LNCAP (cell line): ENCODE measurements around the gene C1QL1.
A peak's percentile ranks its signal among the peaks of the same experiment; 100 is the strongest.

ENCODE experiments used
- TF ChIP-seq, protein P1 (sequence below): fragments of 450-650 bp; IDR thresholded peaks from 2 replicates; pipeline ENCODE4 v1.5.1; 2017; ENCODE audit warnings: mild to moderate bottlenecking

The C1QL1 gene

DNA sequence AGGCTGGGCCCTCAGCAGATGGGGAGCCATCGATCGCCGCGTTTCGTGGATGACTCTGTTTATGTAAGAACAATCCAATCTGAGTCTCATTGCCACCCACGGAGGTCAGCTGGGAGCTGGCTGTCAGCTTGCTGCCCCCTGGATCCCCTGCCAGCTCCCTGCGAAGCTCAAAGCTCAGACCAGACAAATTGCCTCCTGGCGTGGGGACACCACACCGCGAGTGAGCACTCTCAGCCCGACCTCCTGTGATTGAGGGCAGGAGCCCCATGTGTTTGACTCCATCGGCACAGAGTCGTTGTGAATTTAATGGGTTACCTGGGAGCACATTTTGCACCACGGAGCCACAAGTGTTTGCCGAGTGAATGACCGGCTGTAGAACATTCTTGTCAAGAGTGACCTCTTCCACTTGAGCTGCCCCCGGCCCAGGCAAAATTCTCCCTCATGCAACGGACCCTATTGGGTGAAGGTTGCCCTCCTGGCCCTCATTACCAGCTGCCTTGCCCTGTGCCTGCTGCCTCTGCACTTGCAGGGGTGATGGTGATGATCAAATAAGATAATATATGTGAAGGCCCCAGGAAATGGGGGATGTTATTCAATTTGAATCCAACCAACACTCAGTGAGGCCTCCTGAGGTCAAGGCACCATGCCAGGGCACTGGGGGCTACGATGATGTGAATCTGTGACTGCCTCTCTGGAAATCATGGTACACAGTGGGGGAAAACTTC is 45.2 kb downstream of the C1QL1 start:
- TF ChIP-seq, protein P1, sequence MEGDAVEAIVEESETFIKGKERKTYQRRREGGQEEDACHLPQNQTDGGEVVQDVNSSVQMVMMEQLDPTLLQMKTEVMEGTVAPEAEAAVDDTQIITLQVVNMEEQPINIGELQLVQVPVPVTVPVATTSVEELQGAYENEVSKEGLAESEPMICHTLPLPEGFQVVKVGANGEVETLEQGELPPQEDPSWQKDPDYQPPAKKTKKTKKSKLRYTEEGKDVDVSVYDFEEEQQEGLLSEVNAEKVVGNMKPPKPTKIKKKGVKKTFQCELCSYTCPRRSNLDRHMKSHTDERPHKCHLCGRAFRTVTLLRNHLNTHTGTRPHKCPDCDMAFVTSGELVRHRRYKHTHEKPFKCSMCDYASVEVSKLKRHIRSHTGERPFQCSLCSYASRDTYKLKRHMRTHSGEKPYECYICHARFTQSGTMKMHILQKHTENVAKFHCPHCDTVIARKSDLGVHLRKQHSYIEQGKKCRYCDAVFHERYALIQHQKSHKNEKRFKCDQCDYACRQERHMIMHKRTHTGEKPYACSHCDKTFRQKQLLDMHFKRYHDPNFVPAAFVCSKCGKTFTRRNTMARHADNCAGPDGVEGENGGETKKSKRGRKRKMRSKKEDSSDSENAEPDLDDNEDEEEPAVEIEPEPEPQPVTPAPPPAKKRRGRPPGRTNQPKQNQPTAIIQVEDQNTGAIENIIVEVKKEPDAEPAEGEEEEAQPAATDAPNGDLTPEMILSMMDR = no peak

DNA sequence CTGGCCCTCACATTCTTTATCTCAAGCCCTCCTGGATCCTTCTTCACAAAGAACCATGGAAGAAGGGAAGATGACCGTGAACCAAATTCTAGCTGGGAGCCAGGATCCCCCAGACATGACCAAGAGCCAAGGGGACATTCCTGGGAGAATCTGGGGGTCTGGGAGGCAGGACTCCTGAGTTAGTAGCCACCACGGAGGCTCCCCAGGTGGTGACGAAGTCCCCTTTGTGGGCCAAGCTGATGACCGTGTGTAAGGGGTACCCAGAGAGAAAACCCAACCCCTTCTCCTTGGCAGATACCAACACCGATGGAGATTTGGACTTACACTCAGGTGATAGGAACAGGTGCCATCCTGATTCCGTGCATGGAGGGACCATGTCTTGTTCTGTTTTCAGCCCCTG is 46.0 kb downstream of the C1QL1 start:
- TF ChIP-seq, protein P1 = no peak

DNA sequence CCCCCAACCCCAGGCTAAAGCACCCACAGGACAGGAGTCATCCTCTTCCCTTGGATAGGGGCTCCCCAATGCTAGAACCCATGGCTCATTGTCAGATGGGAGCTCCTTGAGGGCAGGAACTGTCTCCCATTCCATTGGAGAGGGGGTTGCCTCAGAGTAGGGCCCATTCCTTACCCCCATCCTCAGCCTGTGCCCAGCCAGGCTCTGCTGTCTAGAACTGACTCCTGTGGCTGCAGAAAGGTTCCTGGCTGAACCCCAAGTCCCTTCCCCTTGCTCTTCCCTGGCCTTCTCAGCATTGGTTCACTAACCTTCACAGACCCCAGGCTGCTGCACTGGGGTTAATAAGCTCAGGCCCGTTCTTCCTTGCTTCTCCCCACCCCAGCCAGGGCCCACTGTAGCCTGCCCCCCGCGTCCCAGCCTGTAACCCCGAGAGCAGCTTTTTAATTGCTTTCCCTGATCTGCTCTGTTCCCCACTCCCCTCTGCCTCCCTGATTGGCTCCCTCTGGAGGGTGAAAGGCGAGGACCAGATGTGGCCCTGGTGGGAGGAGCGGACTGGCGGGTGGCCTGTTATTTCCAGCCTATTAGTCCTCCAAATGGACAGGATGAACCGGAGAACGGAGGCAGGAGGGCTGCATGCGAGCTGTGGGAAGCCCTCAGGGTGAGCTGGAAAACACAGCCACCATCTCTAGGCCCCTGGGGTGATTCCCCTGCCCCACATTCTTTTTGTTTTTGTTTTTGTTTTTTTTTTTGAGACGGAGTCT is 46.8 kb downstream of the C1QL1 start:
- TF ChIP-seq, protein P1 = no peak

DNA sequence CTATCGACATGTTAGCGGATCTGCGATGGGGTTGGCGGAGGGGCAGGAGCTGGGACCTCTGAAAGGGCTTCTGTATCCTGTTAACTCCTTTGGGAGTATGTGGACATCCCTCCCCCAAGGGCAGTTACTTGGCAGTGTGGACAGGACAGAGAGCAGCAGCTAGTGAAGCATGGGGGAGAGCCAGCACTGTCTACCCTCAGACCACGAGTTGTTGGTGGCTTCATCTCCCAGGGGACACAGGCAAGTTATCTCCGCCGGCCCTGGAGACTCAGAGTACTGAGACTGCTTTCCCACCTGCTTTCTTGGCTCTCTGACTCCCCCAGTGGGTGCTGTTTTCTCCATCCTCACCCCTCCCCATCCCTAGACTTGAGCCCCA is 47.5 kb downstream of the C1QL1 start:
- TF ChIP-seq, protein P1 = no peak

DNA sequence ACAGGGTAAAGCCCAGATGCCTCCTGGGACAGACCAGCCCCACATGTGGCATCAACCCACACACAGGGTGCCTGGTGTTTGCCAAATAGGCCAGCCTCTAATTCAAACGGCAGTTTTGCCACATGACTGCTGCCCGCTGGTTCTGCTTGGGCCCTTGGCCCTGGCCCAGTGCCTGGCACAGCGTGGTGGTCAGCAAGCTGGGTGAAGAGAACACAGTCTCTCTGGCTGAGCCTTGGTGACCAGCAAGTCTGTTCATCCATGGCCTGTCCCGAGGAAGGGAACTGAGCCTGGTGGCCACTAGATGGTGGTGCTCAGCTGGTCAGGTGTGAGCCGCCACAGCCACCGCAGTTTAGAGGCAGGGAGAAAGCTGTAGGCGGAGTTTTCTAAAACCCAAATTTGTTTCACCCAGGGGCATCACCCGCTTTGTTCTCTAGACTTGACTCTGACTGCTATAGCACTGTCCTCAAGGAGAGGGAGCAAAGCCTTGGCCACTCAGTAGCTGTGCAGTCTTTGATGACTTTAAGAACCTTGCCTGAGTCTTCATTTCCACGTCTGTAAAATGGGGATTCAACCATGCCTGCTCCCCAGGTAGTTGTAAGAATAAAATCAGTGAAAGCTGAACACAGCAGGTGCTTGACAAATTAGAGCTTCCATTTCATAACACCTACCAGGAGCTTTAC is 48.1 kb downstream of the C1QL1 start:
- TF ChIP-seq, protein P1 = peak; percentile 90

DNA sequence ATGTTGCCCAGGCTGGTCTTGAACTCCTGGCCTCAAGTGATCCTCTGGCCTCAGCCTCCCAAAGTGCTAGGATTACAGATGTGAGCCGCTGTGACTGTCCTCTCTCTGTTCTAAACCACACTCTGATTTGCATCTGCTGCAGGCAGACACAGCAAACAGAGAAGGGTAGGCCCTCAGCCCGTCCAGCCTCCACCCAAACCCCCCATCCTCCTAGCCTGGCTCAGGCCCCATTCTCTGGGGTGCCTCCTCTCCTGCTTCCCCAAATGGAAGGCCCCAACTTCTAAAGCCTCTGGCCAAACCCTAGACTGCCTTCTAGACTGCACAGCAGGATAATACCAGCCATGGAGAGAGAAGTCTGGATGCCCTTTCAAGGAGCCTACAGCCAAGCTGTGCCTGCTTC is 48.7 kb downstream of the C1QL1 start:
- TF ChIP-seq, protein P1 = no peak

DNA sequence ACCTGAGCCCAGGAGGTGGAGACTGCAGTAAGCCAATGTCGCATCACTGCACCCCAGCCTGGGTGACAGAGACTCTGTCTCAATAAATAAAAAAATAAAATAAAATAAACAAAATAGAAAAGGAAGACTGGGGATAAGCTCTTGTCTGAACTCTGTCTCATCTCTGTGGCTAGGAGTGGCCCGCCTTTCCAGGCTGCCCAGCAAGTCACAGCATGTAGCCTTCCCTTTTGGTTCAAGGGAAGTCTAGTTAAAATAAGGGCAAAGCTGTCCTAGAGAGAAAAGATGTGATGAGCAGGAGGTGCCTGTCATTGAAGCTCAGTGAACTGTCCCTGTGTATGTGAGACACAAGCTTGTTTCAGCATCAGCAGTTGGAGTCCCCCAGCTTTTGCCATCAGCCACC is 50.1 kb downstream of the C1QL1 start:
- TF ChIP-seq, protein P1 = no peak
